ENCODE measurements around the gene TEX22.

The TEX22 gene

DNA sequence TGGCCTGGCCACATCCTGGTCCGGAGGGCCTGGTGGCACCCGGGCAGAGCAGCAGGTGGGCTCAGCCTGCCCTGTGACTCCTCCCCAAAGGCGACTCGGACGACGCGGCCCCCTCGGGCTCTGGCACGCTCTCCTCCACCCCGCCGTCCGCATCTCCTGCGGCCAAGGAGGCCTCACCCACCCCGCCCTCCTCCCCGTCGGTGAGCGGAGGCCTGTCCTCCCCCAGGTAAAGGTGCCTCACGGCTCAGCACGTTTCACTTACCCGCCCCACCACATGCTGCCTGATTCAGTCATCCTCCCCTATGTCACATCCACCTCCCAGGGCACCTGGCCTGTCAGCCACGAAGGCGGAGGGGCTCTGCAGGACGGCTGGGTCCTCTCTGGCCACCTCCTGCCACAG, 6.8 kb upstream of the TEX22 start:
- Mint-ChIP-seq H3K27ac (no peak overlapping the region), H3K9me3 (no peaks in the 10 kb centered on the region), H3K36me3 (ENCODE audit: low read depth) (no peaks in the 10 kb centered on the region), H3K27me3 (ENCODE audit: low read depth) (no peaks in the 10 kb centered on the region), H3K4me1 (peaks cover 5% of the 10 kb centered on the region), H3K4me3 (no peak overlapping the region)
- TF ChIP-seq, protein P1, sequence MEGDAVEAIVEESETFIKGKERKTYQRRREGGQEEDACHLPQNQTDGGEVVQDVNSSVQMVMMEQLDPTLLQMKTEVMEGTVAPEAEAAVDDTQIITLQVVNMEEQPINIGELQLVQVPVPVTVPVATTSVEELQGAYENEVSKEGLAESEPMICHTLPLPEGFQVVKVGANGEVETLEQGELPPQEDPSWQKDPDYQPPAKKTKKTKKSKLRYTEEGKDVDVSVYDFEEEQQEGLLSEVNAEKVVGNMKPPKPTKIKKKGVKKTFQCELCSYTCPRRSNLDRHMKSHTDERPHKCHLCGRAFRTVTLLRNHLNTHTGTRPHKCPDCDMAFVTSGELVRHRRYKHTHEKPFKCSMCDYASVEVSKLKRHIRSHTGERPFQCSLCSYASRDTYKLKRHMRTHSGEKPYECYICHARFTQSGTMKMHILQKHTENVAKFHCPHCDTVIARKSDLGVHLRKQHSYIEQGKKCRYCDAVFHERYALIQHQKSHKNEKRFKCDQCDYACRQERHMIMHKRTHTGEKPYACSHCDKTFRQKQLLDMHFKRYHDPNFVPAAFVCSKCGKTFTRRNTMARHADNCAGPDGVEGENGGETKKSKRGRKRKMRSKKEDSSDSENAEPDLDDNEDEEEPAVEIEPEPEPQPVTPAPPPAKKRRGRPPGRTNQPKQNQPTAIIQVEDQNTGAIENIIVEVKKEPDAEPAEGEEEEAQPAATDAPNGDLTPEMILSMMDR (IDR thresholded peaks at IDR 0.05; ENCODE audit: unreplicated experiment in 3 of 3), result no peak

DNA sequence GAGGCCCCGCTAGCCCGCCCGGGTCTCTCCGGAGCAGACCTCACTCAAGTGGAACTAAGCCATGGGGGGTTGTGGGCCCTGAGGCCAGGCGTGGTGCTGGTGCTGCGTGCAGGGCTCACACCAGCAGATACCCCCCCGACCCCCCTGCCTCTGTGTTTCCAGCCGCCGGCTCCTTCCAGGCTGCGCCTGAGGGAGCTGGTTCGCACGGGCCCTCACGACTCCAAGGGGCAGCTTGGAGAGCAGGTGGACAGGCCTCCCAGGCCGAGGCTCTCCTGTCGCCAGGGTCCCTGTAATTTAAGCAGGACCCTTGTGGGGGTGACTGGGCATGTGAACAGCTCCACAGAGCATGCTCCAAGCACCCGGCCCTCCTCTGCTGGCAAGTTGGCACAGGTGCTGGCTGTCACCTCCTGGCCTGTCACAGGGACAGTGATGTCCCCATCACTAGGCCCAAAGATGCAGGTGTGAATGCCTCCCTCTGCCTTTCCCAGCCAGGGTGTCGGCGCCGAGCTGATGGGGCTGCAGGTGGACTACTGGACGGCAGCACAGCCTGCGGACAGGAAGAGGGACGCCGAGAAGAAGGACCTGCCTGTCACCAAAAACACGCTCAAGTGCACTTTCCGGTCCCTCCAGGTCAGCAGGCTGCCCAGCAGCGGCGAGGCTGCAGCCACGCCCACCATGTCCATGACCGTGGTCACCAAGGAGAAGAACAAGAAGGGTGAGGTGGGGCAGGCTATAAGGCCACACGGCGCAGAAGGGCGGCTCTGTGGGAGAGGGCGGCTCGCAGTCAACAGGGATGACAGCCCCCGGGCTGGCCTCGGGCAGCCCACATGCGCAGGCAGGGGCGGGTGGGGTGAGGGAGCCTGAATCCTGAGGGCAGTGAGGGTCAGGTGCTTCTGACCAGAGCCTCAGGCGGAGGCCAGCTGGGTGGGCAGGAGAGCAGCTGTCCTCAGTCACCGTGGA, 5.9 kb upstream of the TEX22 start:
- H3K4me3 Mint-ChIP-seq, result no peak overlapping the region
- H3K27me3 Mint-ChIP-seq (ENCODE audit: low read depth), result no peaks in the 10 kb centered on the region
- H3K27ac Mint-ChIP-seq, result no peak overlapping the region
- no peaks in the 10 kb centered on the region for H3K36me3 Mint-ChIP-seq (ENCODE audit: low read depth)
- TF ChIP-seq, protein P1 (IDR thresholded peaks at IDR 0.05; ENCODE audit: unreplicated experiment in 3 of 3), result no peak
- peaks cover 5% of the 10 kb centered on the region for H3K4me1 Mint-ChIP-seq
- no peaks in the 10 kb centered on the region for H3K9me3 Mint-ChIP-seq

DNA sequence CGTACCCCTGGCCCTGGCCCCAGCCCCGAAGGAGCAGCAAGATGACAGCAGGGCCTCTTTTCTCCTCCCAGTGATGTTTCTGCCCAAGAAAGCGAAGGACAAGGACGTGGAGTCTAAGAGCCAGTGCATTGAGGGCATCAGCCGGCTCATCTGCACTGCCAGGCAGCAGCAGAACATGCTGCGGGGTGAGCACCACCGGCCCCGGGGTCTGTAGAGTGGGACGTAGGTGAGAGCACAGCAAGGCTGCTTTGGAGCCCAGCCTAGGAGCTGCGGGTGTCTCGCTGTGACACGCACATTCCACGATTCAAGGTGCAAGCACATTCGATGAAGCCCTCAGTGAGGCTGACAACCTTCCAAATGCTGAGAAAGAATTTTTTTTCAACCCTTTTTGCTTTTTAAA, 5.2 kb upstream of the TEX22 start:
- Mint-ChIP-seq H3K4me3 (no peak overlapping the region), H3K27ac (no peak overlapping the region), H3K9me3 (no peaks in the 10 kb centered on the region), H3K4me1 (peaks cover 5% of the 10 kb centered on the region), H3K27me3 (ENCODE audit: low read depth) (no peaks in the 10 kb centered on the region), H3K36me3 (ENCODE audit: low read depth) (no peaks in the 10 kb centered on the region)
- TF ChIP-seq, protein P1 (IDR thresholded peaks at IDR 0.05; ENCODE audit: unreplicated experiment in 3 of 3), result no peak

DNA sequence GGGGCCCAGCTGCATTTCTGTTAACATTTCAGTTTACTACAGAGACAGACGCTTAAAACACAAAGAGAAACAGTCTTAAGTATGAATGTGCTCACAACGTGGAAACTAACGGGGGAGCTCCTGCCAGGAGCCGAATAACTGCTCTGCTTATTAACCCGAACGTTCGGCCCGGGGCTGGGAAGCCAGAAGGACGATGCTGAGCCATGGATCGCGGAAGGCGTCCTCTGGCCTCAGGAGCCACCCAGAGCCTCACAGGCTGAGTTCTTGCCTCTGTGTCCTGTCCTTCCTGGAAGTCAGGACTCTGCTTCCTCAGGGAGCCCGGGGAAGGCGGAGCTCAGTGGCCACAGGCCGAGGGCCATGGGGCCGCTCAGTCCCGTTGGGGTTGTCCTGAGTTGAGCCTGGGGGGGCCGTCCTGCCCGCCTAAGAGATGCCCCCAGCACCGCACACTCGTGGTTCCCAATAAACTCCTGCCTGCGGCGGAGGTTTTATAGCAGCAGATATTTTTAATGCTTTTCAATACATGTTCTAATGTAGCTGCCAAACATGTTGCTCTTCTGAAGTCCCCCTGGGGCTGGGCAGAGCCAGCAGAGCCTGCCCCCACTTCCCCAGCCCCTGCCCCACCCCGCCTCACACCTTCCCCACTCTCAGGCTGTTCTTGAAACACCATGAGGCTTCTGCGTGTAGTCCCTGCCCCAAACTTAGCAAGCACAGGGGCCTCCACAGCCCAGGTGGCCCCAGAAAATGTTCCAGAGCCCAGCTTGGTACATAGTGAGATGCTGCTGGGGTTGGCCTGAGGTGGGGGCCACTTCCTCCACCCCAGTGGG, 3.4 kb upstream of the TEX22 start:
- Mint-ChIP-seq H3K4me3 (peak overlapping the region in 2 of 3 experiments; percentile 46 to 58), H3K4me1 (no peaks in the 10 kb centered on the region), H3K27ac (peak overlapping the region; percentile 35 to 49 (median 40)), H3K27me3 (ENCODE audit: low read depth) (no peaks in the 10 kb centered on the region), H3K36me3 (ENCODE audit: low read depth) (peaks cover 16% of the 10 kb centered on the region), H3K9me3 (no peaks in the 10 kb centered on the region)
- TF ChIP-seq, protein P1 (IDR thresholded peaks at IDR 0.05; ENCODE audit: unreplicated experiment in 3 of 3), result no peak

DNA sequence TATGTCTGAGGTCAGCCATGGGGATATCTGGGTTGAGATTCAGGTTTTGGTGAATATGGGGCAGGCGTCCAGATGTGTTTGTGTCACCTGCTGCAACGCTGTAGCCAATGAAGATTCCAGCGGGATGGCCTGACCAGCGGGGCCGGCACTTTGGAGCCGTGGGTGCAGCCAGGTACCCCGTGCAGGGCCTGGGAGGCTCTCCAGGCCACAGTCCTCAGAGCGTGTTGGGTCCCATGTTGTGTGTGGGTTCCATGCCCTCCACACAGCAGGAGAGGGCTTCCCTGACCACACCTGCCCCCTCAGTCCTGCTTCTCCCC, 2.8 kb upstream of the TEX22 start:
- H3K4me1 Mint-ChIP-seq, result no peaks in the 10 kb centered on the region
- H3K36me3 Mint-ChIP-seq (ENCODE audit: low read depth), result peaks cover 21% of the 10 kb centered on the region
- H3K9me3 Mint-ChIP-seq, result peaks cover 4% of the 10 kb centered on the region
- H3K27me3 Mint-ChIP-seq (ENCODE audit: low read depth), result peaks cover 4% of the 10 kb centered on the region
- TF ChIP-seq, protein P1 (IDR thresholded peaks at IDR 0.05; ENCODE audit: unreplicated experiment in 3 of 3), result no peak
- H3K4me3 Mint-ChIP-seq, result peak overlapping the region in 1 of 3 experiments; percentile 46
- no peak overlapping the region for H3K27ac Mint-ChIP-seq
